ENCODE data around the gene CENPB.
"Not testable (repeated sequence)": the region's sequence is repeated elsewhere in the genome, so short reads cannot be mapped to it uniquely, and the experiment has no call there.

CENPB gene

DNA sequence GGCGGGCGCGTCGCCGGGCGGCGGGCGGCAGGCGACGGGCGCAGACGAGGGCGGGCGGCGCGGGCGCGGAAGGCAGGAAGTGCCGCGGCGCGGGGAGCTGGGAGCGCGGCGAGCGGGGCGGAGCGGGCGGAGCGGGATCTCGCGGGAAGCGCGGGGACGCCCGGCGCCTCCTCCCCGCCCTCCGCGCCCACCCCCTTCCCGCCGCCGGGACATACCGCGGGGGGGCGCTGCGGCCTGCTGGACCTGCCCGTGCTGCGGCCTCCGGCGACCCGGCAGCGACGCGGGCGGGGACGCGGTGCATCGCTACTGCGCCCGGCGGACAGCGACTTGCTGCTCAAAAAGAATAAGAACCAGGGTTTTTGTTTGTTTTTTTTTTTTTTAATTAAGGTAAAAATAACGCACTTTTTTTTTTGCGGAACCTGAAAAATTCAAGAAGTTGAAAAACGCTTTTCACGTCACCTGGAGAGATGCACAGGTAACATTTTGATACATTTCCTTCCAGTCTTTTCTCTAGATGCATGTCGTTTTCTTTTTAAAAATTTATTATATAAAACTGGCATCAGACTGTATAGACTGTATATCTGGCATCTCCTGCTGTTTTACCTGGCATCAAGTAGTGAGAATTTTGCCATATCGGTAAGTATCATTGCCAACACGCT lies at the start of gene CENPB:
TSS of gene CENPB (minus strand) at position 76 of the 659 bp plus-strand sequence. CDS start 257 bp downstream, outside the sequence.
- peak; percentile 77 to 90 (median 81) for DNase-seq (ENCODE audit: low read depth in 3 of 3)

DNA sequence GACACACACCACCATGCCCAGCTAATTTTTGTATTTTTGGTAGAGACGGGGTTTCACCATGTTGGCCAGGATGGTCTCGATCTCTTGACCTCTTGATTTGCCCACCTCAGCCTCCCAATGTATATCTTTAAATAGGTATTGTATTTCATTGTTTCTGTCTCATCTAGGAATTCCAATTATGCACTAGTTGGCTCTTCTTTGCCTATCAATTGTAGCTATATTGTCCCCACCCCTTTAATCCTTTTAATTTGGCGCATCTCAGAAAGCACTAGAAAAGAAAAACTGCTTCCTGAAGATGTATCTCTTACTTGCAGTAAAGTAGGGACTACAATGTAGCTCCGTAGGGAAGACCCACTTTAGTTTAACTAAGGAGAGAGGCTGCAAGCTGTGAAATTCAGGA lies 49.6 kb upstream of the CENPB start:
- no peak for DNase-seq (ENCODE audit: low read depth in 3 of 3)

- DNase-seq (ENCODE audit: low read depth in 3 of 3), result not testable (repeated sequence)
These were observed 43.4 kb upstream of the CENPB start for GRCh38 chr20:3829891-3830290.

DNA sequence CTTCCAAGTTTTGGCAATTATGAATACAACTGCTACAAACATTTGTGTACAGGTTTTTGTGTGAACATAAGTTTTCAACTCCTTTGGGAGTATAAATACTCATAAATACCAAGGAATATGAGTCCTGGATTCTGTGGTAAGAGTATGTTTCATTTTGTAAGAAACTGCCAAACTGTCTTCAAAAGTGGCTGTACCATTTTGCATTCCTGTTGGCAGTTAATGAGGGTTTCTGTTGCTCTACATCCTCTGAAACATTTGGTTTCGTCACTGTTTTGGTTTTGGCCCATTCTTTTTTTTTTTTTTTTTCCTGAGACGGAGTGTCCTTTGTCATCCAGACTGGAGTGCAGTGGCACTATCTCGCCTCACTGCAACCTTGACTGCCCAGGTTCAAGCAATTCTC lies 42.3 kb upstream of the CENPB start:
- DNase-seq (ENCODE audit: low read depth in 3 of 3), result no peak

GRCh38 chr20:3826420-3826819 lies 39.9 kb upstream of the CENPB start:
- no peak for DNase-seq (ENCODE audit: low read depth in 3 of 3)

DNA sequence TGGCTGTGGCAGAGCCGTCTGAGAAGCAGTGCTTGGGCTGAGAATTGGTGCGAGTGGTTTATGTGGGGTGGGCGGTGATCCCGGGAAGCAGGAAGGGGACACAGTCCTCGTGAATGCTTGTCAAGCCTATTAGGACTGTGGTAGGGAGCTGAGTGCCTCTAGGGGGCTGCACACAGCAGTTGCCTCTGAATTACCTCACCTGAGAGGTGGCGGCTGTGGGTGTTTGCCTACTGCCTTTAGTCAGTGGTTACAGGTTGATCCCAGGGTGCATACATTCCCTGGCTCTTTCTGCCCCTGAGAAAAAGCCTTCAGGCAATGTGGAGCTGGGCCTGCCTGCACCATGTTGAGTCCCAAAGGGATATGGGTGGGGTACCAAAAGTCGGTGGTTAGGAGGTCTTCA lies 39.0 kb upstream of the CENPB start:
- DNase-seq (ENCODE audit: low read depth in 3 of 3), result no peak

DNA sequence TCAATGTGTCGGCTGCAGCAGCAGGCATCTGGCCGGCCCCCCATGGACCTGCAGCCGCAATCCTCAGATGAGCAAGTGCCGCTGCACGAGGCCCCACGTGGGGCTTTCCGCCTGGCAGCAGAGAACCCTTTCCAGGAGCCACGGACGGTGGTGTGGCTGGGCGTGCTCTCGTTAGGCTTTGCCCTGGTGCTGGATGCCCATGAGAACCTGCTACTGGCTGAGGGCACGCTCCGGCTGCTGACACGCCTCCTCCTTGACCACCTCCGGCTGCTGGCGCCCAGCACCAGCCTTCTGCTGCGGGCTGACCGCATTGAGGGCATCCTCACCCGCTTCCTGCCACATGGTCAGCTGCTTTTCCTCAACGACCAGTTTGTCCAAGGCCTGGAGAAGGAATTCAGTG lies 37.3 kb upstream of the CENPB start:
- DNase-seq (ENCODE audit: low read depth in 3 of 3), result no peak

GRCh38 chr20:3821996-3822395 lies 35.5 kb upstream of the CENPB start:
- no peak for DNase-seq (ENCODE audit: low read depth in 3 of 3)

- DNase-seq (ENCODE audit: low read depth in 3 of 3), result no peak
These were observed 34.6 kb upstream of the CENPB start for GRCh38 chr20:3820901-3821727.

DNA sequence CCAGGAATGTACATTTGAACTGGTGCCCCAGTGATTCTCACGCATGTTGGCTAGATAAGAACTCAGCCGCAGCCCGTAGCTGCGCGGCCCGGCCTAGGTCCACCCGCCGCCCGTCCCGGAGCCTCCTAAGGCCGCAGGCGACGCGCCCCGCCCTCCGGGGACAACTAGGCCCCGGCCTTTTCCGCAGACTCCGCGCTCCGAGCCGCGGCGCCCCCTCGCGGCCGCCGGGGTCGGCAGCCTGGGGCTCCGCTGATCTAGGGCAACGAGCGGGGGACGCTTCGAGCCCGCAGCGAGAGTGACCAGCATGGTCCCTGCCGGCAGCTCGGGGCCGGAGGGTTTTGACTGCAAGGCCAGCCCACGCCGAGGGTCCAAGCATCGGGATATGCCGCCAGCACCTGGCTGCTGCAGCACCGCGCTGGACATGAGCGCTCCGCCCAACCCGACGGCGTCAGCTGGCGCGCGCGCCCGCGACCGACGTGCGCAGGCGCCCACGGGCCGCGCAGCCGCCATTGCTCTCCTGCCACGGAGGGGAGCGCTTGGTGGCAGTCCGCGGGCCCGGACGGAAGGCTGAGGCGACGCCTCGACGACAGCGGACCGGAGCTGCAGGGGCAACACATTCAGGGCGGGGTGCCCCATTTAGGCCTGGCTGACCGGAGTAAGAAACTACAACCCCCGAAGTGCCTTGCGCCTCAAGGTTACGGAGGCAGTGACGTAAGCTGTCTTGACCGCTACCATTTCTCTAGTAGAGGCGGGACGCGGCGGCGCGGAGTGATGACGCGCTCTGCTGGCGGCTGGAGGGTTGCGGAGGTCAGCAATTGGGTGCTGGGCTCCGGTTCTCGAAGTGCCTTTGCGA lies 33.7 kb upstream of the CENPB start, which contains the start of gene AP5S1:
TSS of gene AP5S1 (plus strand) at position 500 of the 853 bp plus-strand sequence. CDS start 1,571 bp downstream, outside the sequence.
- peak; percentile 82 to 89 (median 83) for DNase-seq (ENCODE audit: low read depth in 3 of 3)

- no peak for DNase-seq (ENCODE audit: low read depth in 3 of 3)
These were observed 33.0 kb upstream of the CENPB start for GRCh38 chr20:3819411-3820047.

GRCh38 chr20:3818155-3819151 lies 31.9 kb upstream of the CENPB start:
- no peak for DNase-seq (ENCODE audit: low read depth in 3 of 3)

GRCh38 chr20:3815703-3816315 lies 29.3 kb upstream of the CENPB start:
- no peak for DNase-seq (ENCODE audit: low read depth in 3 of 3)

GRCh38 chr20:3814928-3815495 lies 28.5 kb upstream of the CENPB start:
- no peak for DNase-seq (ENCODE audit: low read depth in 3 of 3)

- DNase-seq (ENCODE audit: low read depth in 3 of 3), result no peak
These were observed 27.5 kb upstream of the CENPB start for GRCh38 chr20:3813848-3814581.

- no peak for DNase-seq (ENCODE audit: low read depth in 3 of 3)
These were observed 26.7 kb upstream of the CENPB start for GRCh38 chr20:3812975-3813847.

DNA sequence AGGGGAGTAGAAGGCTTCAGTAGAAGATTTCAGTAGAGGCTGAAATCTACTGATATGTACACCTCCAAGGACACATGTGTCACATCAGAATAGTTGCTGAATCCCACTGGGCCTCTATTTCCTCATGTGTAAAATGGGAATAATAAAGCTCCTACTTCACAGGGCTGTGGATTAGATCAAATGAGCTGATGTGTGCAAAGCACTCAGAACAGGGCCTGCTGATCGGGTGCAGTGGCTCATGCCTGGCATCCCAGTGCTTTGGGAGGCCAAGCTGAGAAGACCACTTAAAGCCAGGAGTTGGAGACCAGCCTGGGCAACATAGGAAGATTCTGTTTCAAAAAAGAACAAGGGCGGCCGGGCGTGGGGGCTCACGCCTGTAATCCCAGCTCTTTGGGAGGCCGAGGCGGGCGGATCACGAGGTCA lies 25.7 kb upstream of the CENPB start:
- DNase-seq (ENCODE audit: low read depth in 3 of 3), result no peak
